ENCODE results near the gene FBXO41. TPM values are rescaled to one million over a fixed set of nuclear protein-coding genes. Genes with fewer than 3 reads are reported as not detected.

FBXO41 gene
- total RNA-seq, 4 donors from 2014 or later = 0.98 to 4.9 (median 2.8) TPM

GRCh38 chr2:73215254-73215653 is 69.0 kb downstream of the FBXO41 start:
- TF ChIP-seq CTCF (IDR thresholded peaks at IDR 0.05; ENCODE audit: low read depth) = no peak

DNA sequence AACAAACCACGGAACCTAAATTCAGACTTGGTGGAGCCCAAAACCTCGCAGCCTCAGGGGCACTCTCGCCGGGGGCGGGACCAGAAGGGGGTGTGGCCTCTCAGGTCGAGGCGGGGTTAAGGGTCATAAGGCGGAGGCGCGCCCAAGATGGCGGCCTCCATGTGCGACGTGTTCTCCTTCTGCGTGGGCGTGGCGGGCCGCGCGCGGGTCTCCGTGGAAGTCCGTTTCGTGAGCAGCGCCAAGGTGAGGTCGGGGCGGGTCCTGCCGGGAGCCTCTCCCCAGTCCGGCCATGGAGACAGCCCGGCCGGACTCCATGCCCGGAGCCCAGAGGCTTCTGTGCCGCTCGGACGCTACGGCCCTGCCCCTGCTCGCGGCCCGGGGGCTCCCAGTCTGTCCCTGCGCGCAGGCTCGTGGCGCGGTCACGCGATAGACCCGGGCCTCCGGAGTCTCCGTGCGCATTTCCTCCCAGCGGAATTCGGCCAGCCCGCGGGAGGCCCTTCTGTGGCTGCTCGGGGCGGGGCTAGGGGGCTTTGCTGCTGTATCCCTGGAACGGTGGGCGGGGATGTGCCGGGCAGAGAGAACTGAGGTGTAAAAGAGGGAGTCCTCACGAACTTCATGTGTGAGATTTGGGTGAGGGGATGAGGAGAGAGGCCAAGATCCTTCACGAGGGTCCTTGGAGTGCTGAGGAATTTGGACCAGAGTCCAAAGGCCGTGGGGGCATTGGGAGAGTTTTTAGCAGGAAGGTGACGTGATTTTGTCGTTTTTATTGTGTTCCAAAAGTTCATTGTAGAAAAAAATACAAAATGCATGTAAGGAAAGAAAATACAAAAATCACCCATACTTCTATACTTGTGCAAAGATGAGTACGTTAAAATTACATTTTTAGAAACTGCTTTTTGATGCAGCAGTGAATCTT is 69.9 kb downstream of the FBXO41 start, which contains the start of gene SMYD5:
Gene SMYD5 (plus strand): TSS at position 126 of the 916 bp plus-strand sequence. CDS start 22 bp downstream, at position 148.
- TF ChIP-seq CTCF (IDR thresholded peaks at IDR 0.05; ENCODE audit: low read depth) = no peak

DNA sequence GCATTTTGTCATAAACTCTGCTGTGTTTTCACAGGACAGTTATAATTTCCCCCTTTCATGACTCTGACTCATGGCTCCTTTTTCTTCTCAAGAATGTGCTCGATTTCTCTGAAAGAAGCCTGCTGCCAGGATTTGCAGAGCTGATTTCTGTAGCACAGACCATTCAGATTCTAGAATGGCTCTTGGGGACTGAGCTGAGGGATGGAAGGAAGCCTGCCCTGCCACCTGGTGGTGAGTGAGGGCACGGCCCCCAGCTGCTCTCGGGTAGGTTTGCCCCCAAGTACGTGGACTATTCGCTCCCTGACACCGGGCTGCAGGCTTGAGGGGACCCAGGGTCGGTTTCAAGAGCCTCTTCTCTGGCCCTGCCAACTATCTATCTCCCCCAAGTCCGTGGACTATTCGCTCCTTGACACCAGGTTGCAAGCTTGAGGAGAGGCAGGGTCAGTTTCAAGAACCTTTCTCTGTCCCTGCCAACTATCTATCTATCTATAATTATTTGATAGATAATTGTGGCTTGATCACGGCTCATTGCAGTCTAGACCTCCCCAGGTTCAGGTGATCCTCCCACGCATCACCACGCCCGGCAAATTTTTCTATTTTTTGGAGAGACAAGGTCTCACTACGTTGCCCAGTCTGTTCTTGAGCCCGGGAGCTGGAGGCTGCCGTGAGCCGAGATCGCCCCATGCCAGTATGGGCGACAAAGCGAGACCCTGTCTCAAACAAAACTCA is 71.7 kb downstream of the FBXO41 start:
- TF ChIP-seq CTCF (IDR thresholded peaks at IDR 0.05; ENCODE audit: low read depth) = no peak

DNA sequence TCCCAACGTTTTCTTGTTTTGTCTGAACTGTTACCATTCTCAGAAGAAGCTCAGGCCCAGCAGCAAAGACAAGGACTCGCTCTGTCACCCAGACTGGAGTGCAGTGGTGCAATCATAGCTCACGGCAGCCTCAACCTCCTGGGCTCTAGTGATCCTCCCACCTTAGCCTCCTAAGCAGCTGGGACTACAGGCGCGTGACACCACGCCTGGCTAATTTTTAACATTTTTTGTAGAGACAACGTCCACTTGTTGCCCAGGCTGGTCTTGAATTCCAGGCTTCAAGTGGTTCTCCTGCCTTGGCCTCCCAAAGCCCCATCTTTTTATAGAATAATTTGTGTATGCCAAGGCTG is 72.2 kb downstream of the FBXO41 start:
- no peak for TF ChIP-seq CTCF (IDR thresholded peaks at IDR 0.05; ENCODE audit: low read depth)

GRCh38 chr2:73210696-73211095 is 73.6 kb downstream of the FBXO41 start:
- no peak for TF ChIP-seq CTCF (IDR thresholded peaks at IDR 0.05; ENCODE audit: low read depth)

DNA sequence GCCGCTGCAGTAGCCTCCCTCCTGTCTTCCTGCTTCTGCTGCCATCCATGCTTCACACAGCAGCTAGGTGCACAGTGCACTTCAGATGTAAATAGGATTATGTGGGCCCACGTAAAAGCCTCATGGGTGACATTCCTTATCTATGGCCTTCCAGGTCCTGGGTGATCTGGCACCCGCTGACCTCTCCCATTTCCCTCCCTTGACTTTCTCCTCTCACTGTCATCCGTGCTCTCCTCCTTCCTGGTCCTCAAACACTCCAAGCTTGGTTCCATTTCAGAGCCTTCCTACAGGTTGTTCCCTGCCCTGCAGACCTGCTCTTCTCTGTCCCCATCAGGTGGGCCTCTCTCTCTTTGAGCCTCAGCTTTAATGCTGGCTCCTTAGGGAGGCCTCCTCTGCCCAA is 74.3 kb downstream of the FBXO41 start:
- no peak for TF ChIP-seq CTCF (IDR thresholded peaks at IDR 0.05; ENCODE audit: low read depth)

GRCh38 chr2:73208258-73208657 is 76.0 kb downstream of the FBXO41 start:
- no peak for TF ChIP-seq CTCF (IDR thresholded peaks at IDR 0.05; ENCODE audit: low read depth)
